Karpas-422 (cell line): ENCODE measurements around the gene SMIM43. TPM values are rescaled to one million over a fixed set of nuclear protein-coding genes. Genes with fewer than 3 reads are reported as not detected.

Experiments used
- DNase-seq: peaks from one replicate; pipeline ENCODE4 v3.0.0-alpha.2; 2015
- H2AFZ ChIP-seq: fragments of 200-600 bp; sonication (generic); 2 replicates; pipeline ENCODE4 v1.6.1; 2014; ENCODE audit warnings: antibody characterized with exemption, low read length, mixed read lengths
- H3K27ac ChIP-seq: fragments of 200-600 bp; sonication (generic); 2 replicates; pipeline ENCODE4 v1.5.1; 2014; ENCODE audit warnings: mild to moderate bottlenecking, low read length, moderate library complexity
- H3K27me3 ChIP-seq: fragments of 200-600 bp; sonication (generic); 2 replicates; pipeline ENCODE4 v1.6.1; 2014; ENCODE audit warnings: low read length, mixed read lengths
- H3K36me3 ChIP-seq: fragments of 200-600 bp; sonication (generic); 2 replicates; pipeline ENCODE4 v1.6.1; 2014; ENCODE audit warnings: low read length, mixed read lengths; ENCODE audit not compliant: insufficient read depth
- H3K4me1 ChIP-seq: fragments of 200-600 bp; sonication (generic); 2 replicates; pipeline ENCODE4 v1.6.1; 2014; ENCODE audit warnings: mild to moderate bottlenecking, low read length, mixed read lengths
- H3K4me2 ChIP-seq: fragments of 200-600 bp; sonication (generic); 2 replicates; pipeline ENCODE4 v1.6.1; 2014; ENCODE audit warnings: low read length, low read depth, mild to moderate bottlenecking; ENCODE audit not compliant: poor library complexity, severe bottlenecking
- H3K4me3 ChIP-seq: fragments of 200-600 bp; sonication (generic); 2 replicates; pipeline ENCODE4 v1.5.1; 2014; ENCODE audit warnings: mild to moderate bottlenecking, antibody characterized with exemption, low read length, mixed read lengths
- H3K79me2 ChIP-seq: fragments of 200-600 bp; sonication (generic); 2 replicates; pipeline ENCODE4 v1.6.1; 2014; ENCODE audit warnings: mild to moderate bottlenecking, low read length, mixed read lengths
- H3K9ac ChIP-seq: fragments of 200-600 bp; sonication (generic); 2 replicates; pipeline ENCODE4 v1.6.0; 2014; ENCODE audit warnings: low read length
- H3K9me2 ChIP-seq: fragments of 200-600 bp; sonication (generic), shearing (Covaris generic); replicated peaks from 2 replicates; pipeline ENCODE4 v1.6.0; 2014; ENCODE audit warnings: mild to moderate bottlenecking, low read length, moderate library complexity; ENCODE audit not compliant: insufficient read depth
- H3K9me3 ChIP-seq: fragments of 300-700, 200-600 bp; sonication (generic); 2 replicates; pipeline ENCODE4 v1.6.1; 2014; ENCODE audit warnings: low read length, mixed read lengths
- H4K20me1 ChIP-seq: fragments of 200-600 bp; sonication (generic); 2 replicates; pipeline ENCODE4 v1.6.1; 2014; ENCODE audit warnings: mild to moderate bottlenecking, antibody characterized with exemption, low read length, low read depth; ENCODE audit not compliant: insufficient read depth
- total RNA-seq: library from RNA; depleted of rRNA; stranded (reverse); fragments of >200 nt; shearing (Covaris generic); gene quantifications from 2 replicates; pipeline ENCODE4 v1.2.3, GENCODE V29; 2014; ENCODE audit warnings: low replicate concordance

Gene SMIM43
- total RNA-seq, 1 experiment from 2014 or later = not detected

DNA sequence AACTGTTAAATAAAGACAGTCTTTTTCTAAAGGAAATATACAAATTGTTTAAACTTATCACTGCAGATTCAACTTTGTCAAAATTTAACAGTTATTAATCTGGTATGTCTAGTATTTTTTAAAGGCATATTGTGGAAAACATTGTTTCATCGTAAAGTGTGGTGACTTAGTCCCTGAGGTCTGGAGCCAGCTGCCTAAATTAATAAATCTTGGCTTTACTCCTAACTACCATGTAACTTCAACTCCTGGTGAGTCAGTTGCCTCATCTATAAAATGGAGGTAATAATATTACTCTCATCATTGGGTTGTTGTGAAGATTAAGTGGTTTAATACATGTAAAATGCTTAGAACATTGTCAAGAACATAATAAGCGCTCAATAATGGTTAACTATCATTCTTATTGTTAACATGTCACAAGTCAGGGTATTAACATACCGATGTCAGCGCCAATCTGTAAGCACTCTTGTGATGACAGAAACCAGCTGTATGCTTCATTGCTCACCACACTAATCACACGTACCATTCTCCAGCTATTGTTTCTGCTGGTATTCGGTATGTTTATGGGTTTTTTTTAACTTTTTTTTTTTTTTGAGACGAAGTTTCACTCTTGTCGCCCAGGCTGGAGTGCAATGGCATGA lies 14.1 kb upstream of the SMIM43 start:
- H2AFZ ChIP-seq = no peak overlapping the region
- H3K36me3 ChIP-seq = no peaks in the 10 kb centered on the region
- no peaks in the 10 kb centered on the region for H3K27me3 ChIP-seq
- no peaks in the 10 kb centered on the region for H4K20me1 ChIP-seq
- H3K4me2 ChIP-seq = no peak overlapping the region
- no peaks in the 10 kb centered on the region for H3K9me2 ChIP-seq
- DNase-seq = no peak
- no peaks in the 10 kb centered on the region for H3K9me3 ChIP-seq
- H3K4me3 ChIP-seq = no peak overlapping the region
- no peak overlapping the region for H3K9ac ChIP-seq
- no peak overlapping the region for H3K27ac ChIP-seq
- no peaks in the 10 kb centered on the region for H3K79me2 ChIP-seq
- no peaks in the 10 kb centered on the region for H3K4me1 ChIP-seq

DNA sequence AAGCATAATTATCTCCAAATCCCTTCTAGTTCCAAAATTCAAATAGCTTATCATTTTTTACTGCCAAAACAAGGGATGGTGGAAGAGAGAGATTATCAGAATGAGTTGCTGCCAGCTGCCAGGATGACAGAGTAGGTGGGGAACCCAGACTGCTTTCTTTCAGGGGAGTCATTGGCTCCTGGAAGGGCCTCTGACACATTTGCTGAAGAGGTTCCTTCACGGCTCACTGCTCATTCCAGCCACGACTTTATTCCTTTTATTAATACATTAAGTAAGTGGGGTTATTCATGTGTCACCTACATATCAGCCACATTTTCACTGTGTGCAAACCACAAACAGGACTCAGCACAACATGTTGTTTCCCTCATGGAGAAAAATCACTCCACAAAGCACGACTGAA lies 12.7 kb upstream of the SMIM43 start:
- Histone ChIP-seq H3K9ac (no peak overlapping the region), H3K36me3 (no peaks in the 10 kb centered on the region), H3K4me2 (no peak overlapping the region), H3K9me3 (no peaks in the 10 kb centered on the region), H3K27me3 (no peaks in the 10 kb centered on the region), H3K4me3 (no peak overlapping the region), H3K79me2 (no peaks in the 10 kb centered on the region), H3K4me1 (no peaks in the 10 kb centered on the region), H3K9me2 (no peaks in the 10 kb centered on the region), H4K20me1 (no peaks in the 10 kb centered on the region), H3K27ac (no peak overlapping the region), H2AFZ (no peak overlapping the region)
- DNase-seq = no peak

DNA sequence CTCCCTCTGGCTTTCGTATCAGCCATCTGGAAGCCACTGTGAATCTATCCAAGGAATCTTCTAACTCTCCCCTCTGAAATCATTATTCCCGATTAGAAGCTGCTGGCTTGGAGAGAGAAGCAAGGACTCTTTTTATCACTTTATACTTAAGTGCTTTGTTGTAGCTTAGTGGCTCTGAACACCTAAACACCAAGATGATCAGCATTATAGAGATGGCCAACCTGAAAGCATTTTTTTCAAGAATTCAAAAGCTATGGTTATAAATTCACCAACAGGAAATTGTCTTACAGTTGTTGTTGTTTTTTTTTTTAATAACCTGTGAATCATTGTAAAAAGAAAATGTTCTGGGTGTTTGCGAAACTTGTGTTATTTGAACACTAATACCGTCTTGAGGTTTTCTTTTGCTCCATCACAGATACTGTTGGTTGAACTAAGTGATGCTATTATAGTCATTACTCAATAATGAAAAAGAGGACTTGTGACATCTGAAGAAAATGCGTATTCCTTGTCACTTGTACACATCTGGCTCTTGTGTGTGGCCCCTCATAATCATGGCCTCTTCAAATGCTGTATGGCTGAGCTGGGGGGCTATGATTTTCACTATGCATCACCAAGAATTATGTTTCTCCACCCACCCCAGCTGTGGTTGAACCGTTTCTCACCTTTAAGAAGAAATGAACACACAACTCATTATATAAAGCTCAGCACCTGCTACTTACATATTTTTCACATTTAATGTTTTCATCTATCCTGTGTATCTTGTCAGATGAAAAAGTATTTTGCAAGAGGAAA lies 11.8 kb upstream of the SMIM43 start:
- Histone ChIP-seq H3K4me1 (no peaks in the 10 kb centered on the region), H2AFZ (no peak overlapping the region), H3K27ac (no peak overlapping the region), H3K9me2 (no peaks in the 10 kb centered on the region), H3K4me2 (no peak overlapping the region), H3K36me3 (no peaks in the 10 kb centered on the region), H3K4me3 (no peak overlapping the region), H3K9ac (no peak overlapping the region), H3K9me3 (no peaks in the 10 kb centered on the region), H4K20me1 (no peaks in the 10 kb centered on the region), H3K27me3 (no peaks in the 10 kb centered on the region), H3K79me2 (no peaks in the 10 kb centered on the region)
- no peak for DNase-seq

GRCh38 chr4:121773883-121774282 lies 8.9 kb upstream of the SMIM43 start:
- no peaks in the 10 kb centered on the region for H3K79me2 ChIP-seq
- no peaks in the 10 kb centered on the region for H3K4me1 ChIP-seq
- DNase-seq = no peak
- H3K4me2 ChIP-seq = no peak overlapping the region
- H3K9me3 ChIP-seq = no peaks in the 10 kb centered on the region
- H3K27me3 ChIP-seq = no peaks in the 10 kb centered on the region
- no peaks in the 10 kb centered on the region for H3K36me3 ChIP-seq
- no peaks in the 10 kb centered on the region for H4K20me1 ChIP-seq
- no peak overlapping the region for H2AFZ ChIP-seq
- no peaks in the 10 kb centered on the region for H3K9me2 ChIP-seq
- H3K9ac ChIP-seq = no peak overlapping the region
- H3K4me3 ChIP-seq = no peak overlapping the region
- no peak overlapping the region for H3K27ac ChIP-seq

GRCh38 chr4:121771869-121772268 lies 6.9 kb upstream of the SMIM43 start:
- Histone ChIP-seq H3K9me3 (no peaks in the 10 kb centered on the region), H3K27me3 (no peaks in the 10 kb centered on the region), H3K36me3 (no peaks in the 10 kb centered on the region), H2AFZ (no peak overlapping the region), H3K9me2 (no peaks in the 10 kb centered on the region), H3K79me2 (no peaks in the 10 kb centered on the region), H3K4me2 (no peak overlapping the region), H3K4me1 (no peaks in the 10 kb centered on the region), H4K20me1 (no peaks in the 10 kb centered on the region), H3K27ac (no peak overlapping the region), H3K4me3 (no peak overlapping the region), H3K9ac (no peak overlapping the region)
- no peak for DNase-seq

- no peak overlapping the region for H3K27ac ChIP-seq
- no peak overlapping the region for H3K4me2 ChIP-seq
- H2AFZ ChIP-seq = no peak overlapping the region
- H3K4me1 ChIP-seq = no peaks in the 10 kb centered on the region
- no peak overlapping the region for H3K9ac ChIP-seq
- H3K79me2 ChIP-seq = no peaks in the 10 kb centered on the region
- no peaks in the 10 kb centered on the region for H3K9me2 ChIP-seq
- H4K20me1 ChIP-seq = no peaks in the 10 kb centered on the region
- no peaks in the 10 kb centered on the region for H3K9me3 ChIP-seq
- no peaks in the 10 kb centered on the region for H3K36me3 ChIP-seq
- H3K27me3 ChIP-seq = no peaks in the 10 kb centered on the region
- H3K4me3 ChIP-seq = no peak overlapping the region
- no peak for DNase-seq
These were observed 4.4 kb upstream of the SMIM43 start for GRCh38 chr4:121769341-121769740.

DNA sequence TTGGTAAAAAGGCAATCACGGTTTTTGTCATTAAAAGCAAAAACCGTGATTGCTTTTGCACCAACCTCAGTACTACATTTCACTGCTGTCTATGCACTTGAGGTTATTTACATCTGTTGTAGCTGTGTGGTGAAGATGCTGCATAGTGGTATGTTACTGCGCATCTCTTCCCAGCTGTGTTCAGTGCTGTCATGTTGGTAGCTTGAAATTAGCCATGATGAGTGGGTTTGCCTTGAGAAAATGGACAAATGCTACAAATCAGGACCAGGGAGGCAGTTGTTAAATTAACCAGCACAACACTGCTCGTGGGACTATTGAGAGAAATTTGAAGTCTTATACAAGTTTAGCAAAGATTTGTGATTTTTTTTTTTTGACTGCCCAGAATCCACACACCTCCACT lies 2.2 kb upstream of the SMIM43 start:
- Histone ChIP-seq H3K9me3 (no peaks in the 10 kb centered on the region), H4K20me1 (no peaks in the 10 kb centered on the region)

GRCh38 chr4:121765971-121766538 lies 1.1 kb upstream of the SMIM43 start:
- Histone ChIP-seq H3K9ac (no peak overlapping the region), H3K36me3 (no peaks in the 10 kb centered on the region), H3K27ac (no peak overlapping the region), H3K9me3 (no peaks in the 10 kb centered on the region), H3K9me2 (no peaks in the 10 kb centered on the region), H3K4me1 (no peaks in the 10 kb centered on the region), H3K79me2 (no peaks in the 10 kb centered on the region), H2AFZ (no peak overlapping the region), H3K27me3 (no peaks in the 10 kb centered on the region), H4K20me1 (no peaks in the 10 kb centered on the region), H3K4me2 (no peak overlapping the region), H3K4me3 (no peak overlapping the region)
- DNase-seq = no peak

More for the DNA sequence above, 2.2 kb upstream of the SMIM43 start:
- H3K9ac ChIP-seq = no peak overlapping the region
- no peaks in the 10 kb centered on the region for H3K27me3 ChIP-seq
- no peaks in the 10 kb centered on the region for H3K4me1 ChIP-seq
- H2AFZ ChIP-seq = no peak overlapping the region
- no peak overlapping the region for H3K4me2 ChIP-seq
- no peak overlapping the region for H3K4me3 ChIP-seq
- H3K9me2 ChIP-seq = no peaks in the 10 kb centered on the region
- no peaks in the 10 kb centered on the region for H3K36me3 ChIP-seq
- H3K27ac ChIP-seq = no peak overlapping the region
- no peaks in the 10 kb centered on the region for H3K79me2 ChIP-seq
- no peak for DNase-seq
